Suppressor macrophage treated with lipopolysaccharide for 1 hour (primary cell): Measurements from ENCODE around the gene OXCT1.

Experiments
- DNase-seq, 3 donors: peaks; one replicate each; pipeline ENCODE4 v3.0.0-alpha.2; 2020 to 2022

Gene OXCT1

DNA sequence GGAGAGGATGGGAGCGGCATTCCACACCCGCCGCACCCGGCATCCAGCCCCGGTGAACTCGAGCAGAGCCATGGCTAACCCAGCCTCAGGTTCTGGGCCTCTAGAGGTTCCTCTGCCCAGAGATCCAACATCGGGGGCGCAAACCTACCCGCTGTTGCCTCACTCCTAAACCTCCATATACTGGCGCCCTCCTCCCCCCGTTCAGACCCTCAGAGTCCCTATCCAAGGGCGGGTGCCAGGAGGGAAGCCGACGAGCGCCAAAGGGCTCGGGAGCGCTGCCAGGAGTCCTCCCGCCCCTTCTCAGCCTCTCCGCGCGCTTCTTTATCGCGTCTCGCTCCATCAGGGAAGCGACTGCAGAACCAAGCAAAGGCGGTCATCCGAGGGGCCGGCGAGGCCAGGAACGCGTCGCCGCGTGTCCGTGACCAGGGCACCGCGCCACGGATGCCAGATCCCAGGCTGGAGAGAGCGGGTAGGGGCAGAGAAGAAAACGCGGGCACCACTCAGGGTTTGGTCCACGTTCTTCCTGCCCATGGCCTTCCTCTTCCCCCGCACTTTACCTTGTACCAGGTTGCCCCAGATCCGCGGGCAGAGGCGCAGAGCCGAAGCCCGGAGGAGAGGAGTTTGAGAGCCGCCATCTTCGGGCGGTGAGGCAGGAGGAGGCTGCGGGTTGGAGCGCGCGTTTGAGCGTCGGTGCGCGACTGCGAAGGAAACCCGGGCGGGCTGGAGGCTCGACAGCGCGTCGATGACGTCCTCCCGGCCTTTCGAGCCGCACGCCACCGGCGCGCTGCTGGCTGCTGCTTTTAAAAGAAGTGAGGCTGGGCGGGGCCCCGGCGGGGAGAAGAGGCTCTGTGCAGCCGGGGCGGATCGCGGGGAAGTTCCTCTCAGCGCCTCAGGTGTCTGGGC, at the start of gene OXCT1:
Gene OXCT1 (minus strand): TSS at position 702 of the 903 bp plus-strand sequence. CDS start 67 bp downstream, at position 635.
- DNase-seq, result peak; percentile 80 to 89 (median 81)

GRCh38 chr5:41918105-41918504, 47.9 kb upstream of the OXCT1 start:
- DNase-seq, result no peak

- DNase-seq, result peak in 2 of 3 donors; percentile 34 to 37
These were observed 38.3 kb upstream of the OXCT1 start for GRCh38 chr5:41908374-41909079.

GRCh38 chr5:41906151-41906550, 35.9 kb upstream of the OXCT1 start:
- DNase-seq, result peak; percentile 46 to 75 (median 62)

DNA sequence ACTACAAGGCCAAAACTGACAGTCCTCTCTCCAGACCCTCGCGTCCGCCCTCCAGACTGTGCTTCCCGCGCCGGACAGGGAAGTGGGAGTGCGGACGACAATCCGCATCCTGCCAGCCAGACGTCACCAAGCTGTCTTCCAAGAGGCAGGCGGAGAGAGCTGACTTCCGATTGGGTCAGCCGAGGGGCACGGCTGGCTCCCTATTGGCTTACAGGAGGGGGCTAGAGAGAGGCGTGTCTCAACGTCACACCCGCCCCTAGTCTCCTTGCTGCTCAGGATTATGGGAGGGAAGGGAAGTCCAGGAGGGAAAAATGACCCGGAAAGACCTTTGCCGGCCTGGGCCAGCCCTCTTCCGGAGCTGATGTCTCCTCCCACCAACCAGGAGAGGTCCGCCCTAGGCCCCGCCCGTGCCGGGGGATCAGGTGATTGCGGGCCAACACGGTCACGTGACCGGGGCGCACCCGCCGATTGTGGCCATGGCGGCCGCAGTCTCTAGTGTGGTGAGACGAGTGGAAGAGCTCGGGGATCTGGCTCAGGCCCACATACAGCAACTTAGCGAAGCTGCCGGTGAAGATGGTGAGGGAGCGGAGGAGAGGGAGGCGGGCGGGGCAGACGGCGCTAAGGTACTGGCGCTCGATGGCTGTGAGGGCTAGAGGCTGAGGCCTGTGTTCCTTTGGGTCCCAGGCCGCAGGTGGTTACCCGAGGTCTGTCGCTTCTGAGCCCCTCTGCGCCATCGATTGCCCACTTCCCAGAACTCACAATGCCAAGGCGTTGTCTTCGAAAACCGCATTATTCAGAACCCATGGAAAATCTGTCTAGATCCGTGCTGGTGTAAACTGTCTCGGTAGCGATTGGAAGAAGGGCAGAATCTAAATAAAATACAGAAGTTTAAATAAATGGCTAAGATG, 33.9 kb upstream of the OXCT1 start, which contains the start of gene RIMOC1:
Gene RIMOC1 (plus strand): TSS at position 453 of the 908 bp plus-strand sequence. CDS start 24 bp downstream, at position 477.
- DNase-seq, result peak; percentile 99

- no peak for DNase-seq
These were observed 33.2 kb upstream of the OXCT1 start for GRCh38 chr5:41903382-41903891.

- no peak for DNase-seq
These were observed 26.0 kb upstream of the OXCT1 start for GRCh38 chr5:41896230-41896629.

DNA sequence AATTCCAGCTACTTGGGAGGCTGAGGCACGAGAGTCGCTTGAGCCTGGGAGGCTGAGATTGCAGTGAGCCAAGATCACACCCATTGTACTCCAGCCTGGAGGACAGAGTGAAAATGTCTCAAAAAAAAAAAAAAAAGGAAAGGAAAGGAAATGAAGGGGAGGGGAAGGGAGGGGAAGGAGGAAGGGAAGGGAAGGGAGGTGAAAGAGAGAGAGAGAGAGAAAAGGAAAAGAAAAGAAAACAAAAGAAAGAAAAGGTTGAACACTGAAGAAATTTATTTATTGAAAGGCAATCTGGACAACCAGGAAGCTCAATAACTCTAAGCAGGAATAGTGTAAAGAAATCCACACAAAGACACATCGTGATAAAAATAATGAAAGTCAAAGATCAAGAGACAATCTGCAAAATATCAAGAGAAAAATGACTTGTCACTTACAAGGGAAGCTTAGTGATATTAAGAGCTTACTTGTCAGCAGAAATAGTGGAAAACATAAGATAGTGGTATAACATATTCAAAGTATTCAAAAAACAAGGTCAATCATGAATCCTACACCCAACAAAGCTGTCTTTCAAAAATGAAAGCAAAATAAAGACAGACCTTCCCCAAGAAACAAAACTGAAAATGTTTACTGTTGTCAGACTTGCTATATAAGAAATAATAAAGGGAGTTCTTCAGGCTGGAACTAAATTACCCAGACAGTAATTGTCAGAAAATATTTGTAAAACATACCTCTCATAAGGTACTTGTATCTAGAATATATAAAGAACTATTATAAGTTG, 23.0 kb upstream of the OXCT1 start:
- DNase-seq, result peak in 1 of 3 donors; percentile 23

- DNase-seq, result no peak
These were observed 21.8 kb upstream of the OXCT1 start for GRCh38 chr5:41892031-41892430.

DNA sequence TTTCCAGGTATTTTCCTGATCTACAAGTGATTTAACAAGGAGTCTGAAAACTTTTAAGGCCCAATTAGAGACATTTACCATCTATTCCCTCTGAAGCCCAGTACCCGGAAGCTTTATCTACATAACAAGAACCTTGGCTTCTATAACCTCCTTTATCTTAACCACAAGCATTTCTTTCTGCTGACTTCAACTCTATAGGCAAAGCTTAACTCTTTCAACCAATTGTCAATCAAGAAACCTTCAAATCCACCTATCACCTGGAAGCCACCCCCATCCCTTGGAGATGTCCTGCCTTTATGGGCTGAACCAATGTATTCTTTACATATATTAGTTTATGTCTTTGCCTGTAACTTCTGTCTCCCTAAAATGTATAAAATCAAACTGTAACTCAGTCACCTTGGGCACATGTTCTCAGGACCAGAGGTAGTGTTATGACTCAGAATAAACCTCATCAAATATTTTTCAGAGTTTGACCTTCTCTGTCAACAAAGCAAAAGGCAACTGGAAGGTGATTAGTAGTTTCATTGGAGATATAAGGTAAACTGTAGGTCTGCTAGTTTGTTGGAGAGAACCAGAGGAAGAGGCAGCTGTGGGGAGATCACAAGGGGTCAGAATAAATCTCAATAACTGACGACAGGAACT, 21.0 kb upstream of the OXCT1 start:
- DNase-seq, result no peak

DNA sequence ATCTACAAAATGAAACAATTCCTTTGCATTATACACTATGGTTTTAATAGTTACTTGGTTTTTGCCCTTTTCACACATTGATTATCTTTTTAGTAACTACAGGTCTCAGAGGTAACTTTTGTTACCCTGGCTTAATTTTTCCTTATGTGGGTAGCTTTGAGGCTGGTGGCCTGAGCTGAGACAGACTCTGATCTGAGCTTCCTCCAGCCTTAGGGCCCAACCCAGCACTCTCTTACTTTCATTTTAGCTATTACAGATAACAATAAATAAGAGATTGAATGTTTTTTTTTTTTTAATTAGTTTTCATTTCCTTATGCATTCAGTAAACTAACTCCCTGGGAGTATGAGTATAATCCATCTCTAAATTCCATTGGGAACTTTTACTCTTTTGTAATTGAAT, 15.1 kb upstream of the OXCT1 start:
- DNase-seq, result no peak

DNA sequence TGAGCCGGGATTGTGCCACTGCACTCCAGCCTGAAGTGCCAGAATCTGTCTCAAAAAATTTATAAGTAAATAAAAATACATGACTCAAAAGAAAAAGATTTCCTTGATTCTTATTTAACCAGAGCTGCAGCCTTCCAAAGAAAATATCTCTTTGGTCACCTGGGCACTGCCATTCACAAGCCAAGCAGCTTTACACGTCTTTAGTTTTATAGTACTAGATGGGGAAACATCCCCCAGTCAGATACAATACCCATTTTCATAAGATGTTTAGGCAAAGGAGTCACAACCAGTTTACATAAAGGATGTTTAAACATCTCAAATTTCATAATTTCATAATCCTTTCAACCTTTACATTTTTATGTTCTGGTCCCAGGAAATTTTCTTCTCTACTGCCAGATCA, 13.7 kb upstream of the OXCT1 start:
- no peak for DNase-seq

GRCh38 chr5:41883243-41883642, 13.0 kb upstream of the OXCT1 start:
- no peak for DNase-seq

GRCh38 chr5:41882765-41883164, 12.5 kb upstream of the OXCT1 start:
- no peak for DNase-seq

- no peak for DNase-seq
These were observed 8.6 kb upstream of the OXCT1 start for GRCh38 chr5:41878643-41879478.

- DNase-seq, result no peak
These were observed 7.9 kb upstream of the OXCT1 start for GRCh38 chr5:41878173-41878572.

DNA sequence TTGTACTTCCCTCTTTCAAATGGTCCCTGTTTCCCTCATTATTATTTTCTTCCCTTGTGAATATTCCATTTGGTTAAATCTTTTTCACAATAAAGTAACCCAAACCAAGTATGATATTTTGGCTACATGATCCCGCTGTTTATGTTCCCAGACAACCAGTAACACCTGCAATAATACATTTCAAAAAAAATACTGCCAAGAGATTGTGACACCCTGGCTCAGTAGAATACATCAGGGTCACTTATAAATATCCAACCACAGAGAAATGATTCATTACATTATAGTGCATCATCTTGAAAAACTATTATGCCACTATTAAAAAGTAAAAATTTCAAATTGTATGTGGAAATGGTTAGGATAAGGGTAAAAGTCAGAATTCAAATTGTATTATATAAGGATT, 7.2 kb upstream of the OXCT1 start:
- no peak for DNase-seq

DNA sequence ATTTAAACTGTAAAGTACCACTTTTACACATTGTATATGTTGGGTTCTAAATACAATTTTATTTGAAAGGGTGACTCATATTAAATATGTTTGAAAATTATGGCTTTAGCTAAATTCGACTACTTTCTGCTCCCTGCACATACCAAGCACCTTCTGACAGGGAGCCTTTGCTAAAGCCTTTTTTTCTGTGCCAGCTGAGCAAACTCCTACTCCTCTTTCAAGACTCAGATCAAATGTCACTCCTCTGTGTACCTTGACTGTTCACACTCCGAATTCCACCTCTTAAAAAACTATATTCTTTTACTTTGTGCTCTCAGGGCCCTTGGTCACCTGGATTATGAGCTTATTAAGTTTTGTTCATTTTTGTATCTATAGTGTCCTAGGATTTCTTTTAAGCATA, 6.5 kb upstream of the OXCT1 start:
- DNase-seq, result no peak

DNA sequence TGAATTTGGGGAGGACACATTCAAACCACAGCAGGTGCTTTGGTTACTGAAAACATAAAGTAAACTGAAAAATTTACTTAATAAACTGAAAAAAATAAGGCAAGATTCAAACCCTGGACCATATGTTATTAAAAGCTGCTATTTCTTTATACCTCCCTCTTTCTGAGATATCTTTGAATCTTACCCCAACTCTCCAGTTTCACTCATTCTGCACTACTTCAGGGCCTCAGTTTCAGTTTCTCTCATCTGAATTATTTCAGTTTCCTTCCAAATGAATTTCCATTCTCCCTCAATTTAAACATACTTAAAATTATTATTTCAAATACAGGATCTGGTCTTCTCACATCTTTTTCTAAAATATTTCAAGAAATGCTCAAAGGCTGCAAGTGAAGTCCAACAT, 4.9 kb upstream of the OXCT1 start:
- DNase-seq, result no peak

DNA sequence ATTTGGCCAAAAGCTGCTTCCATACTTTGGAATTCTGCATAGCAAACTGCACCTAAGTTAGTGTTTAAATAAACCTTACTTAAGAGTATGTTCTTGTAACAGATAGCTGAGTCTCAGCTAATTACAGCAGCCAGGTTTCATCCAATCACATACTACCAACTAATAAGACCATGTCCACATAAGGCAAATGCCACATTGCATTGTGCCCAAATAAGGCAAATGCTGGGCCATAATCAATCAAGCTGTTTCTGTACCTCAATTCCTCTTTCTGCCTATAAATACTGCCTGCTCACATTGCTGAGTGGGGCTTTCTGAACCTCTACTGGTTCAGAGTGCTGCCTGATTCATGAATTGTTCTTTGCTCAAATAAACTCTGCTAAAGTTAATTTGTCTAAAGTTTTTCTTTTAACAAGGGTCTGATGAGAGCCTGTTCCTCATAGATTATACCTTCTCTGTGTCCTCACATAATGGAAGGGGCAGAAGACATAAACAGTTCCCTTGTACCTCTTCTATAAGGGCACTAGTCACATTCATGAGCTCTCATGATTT, 4.4 kb upstream of the OXCT1 start:
- no peak for DNase-seq
